Skeletal muscle satellite cell (primary cell): ENCODE measurements around the gene RAVER1.
A peak's percentile ranks its signal among the peaks of the same experiment; 100 is the strongest.

Source experiments
- H3K27me3 ChIP-seq: 2 replicates; pipeline ENCODE4 v1.7.0; 2013; ENCODE audit warnings: low read length; ENCODE audit not compliant: control insufficient read depth, insufficient read depth
- H3K36me3 ChIP-seq: 2 replicates; pipeline ENCODE4 v1.7.0; 2013; ENCODE audit warnings: mild to moderate bottlenecking, control low read depth, low read length; ENCODE audit not compliant: insufficient read depth
- H3K4me1 ChIP-seq: 2 replicates; pipeline ENCODE4 v1.7.0; 2013; ENCODE audit warnings: low read length; ENCODE audit not compliant: control insufficient read depth, insufficient read depth
- H3K4me2 ChIP-seq: 2 replicates; pipeline ENCODE4 v1.7.0; 2013; ENCODE audit warnings: mild to moderate bottlenecking, low read length
- H3K4me3 ChIP-seq: 2 replicates; pipeline ENCODE4 v1.7.0; 2013; ENCODE audit warnings: low read length
- H3K9ac ChIP-seq: 2 replicates; pipeline ENCODE4 v1.7.0; 2013; ENCODE audit warnings: mild to moderate bottlenecking, low read depth, low read length, moderate library complexity
- H3K9me3 ChIP-seq: replicated peaks from 2 replicates; pipeline ENCODE4 v1.7.0; 2013; ENCODE audit warnings: mild to moderate bottlenecking, control low read depth, low read length

The RAVER1 gene

GRCh38 chr19:10291554-10292205, 41.6 kb downstream of the RAVER1 start:
- H3K36me3 ChIP-seq, result no peaks in the 10 kb centered on the region
- H3K9me3 ChIP-seq, result no peaks in the 10 kb centered on the region
- H3K27me3 ChIP-seq, result peaks cover 92% of the 10 kb centered on the region
- H3K4me1 ChIP-seq, result peaks cover 52% of the 10 kb centered on the region
- peak overlapping the region; percentile 11 for H3K9ac ChIP-seq
- peak overlapping the region; percentile 68 for H3K4me3 ChIP-seq
- H3K4me2 ChIP-seq, result peak overlapping the region; percentile 93

- Histone ChIP-seq H3K4me2 (peak overlapping the region; percentile 93), H3K9ac (peak overlapping the region; percentile 11), H3K36me3 (no peaks in the 10 kb centered on the region), H3K4me1 (peaks cover 49% of the 10 kb centered on the region), H3K4me3 (peak overlapping the region; percentile 68), H3K27me3 (peaks cover 86% of the 10 kb centered on the region), H3K9me3 (no peaks in the 10 kb centered on the region)
Observed at GRCh38 chr19:10290876-10291553, 42.3 kb downstream of the RAVER1 start.

- H3K4me1 ChIP-seq, result peaks cover 43% of the 10 kb centered on the region
- H3K36me3 ChIP-seq, result no peaks in the 10 kb centered on the region
- H3K27me3 ChIP-seq, result peaks cover 80% of the 10 kb centered on the region
- peak overlapping the region; percentile 93 for H3K4me2 ChIP-seq
- H3K9ac ChIP-seq, result no peak overlapping the region
- H3K9me3 ChIP-seq, result no peaks in the 10 kb centered on the region
- peak overlapping the region; percentile 68 for H3K4me3 ChIP-seq
Observed at GRCh38 chr19:10290357-10290875, 42.9 kb downstream of the RAVER1 start.

- H3K36me3 ChIP-seq, result no peaks in the 10 kb centered on the region
- no peak within 1 kb of the TSS for H3K9ac ChIP-seq
- no peaks in the 10 kb centered on the region for H3K9me3 ChIP-seq
- H3K4me3 ChIP-seq, result peak within 1 kb of the TSS; percentile 68
- H3K4me2 ChIP-seq, result peak within 1 kb of the TSS; percentile 93
- H3K4me1 ChIP-seq, result peaks cover 39% of the 10 kb centered on the region
- H3K27me3 ChIP-seq, result peaks cover 74% of the 10 kb centered on the region
Observed at GRCh38 chr19:10289836-10290356, 43.4 kb downstream of the RAVER1 start, which contains the start of gene ICAM5. TSS of gene ICAM5 (plus strand) at chr19:10289952. CDS start at chr19:10290044, 92 bp downstream.

GRCh38 chr19:10289167-10289835, 44.0 kb downstream of the RAVER1 start:
- H3K9ac ChIP-seq, result no peak overlapping the region
- H3K4me2 ChIP-seq, result peak overlapping the region; percentile 93
- H3K4me3 ChIP-seq, result peak overlapping the region; percentile 36
- peaks cover 70% of the 10 kb centered on the region for H3K27me3 ChIP-seq
- H3K4me1 ChIP-seq, result peaks cover 39% of the 10 kb centered on the region
- H3K36me3 ChIP-seq, result no peaks in the 10 kb centered on the region
- no peaks in the 10 kb centered on the region for H3K9me3 ChIP-seq

- Histone ChIP-seq H3K9ac (no peak overlapping the region), H3K36me3 (no peaks in the 10 kb centered on the region), H3K4me3 (peak overlapping the region; percentile 36), H3K4me1 (peaks cover 39% of the 10 kb centered on the region), H3K9me3 (no peaks in the 10 kb centered on the region), H3K4me2 (peak overlapping the region; percentile 93), H3K27me3 (peaks cover 64% of the 10 kb centered on the region)
Observed at GRCh38 chr19:10288662-10289166, 44.6 kb downstream of the RAVER1 start.

- Histone ChIP-seq H3K27me3 (peaks cover 47% of the 10 kb centered on the region), H3K36me3 (no peaks in the 10 kb centered on the region), H3K4me1 (peaks cover 33% of the 10 kb centered on the region), H3K4me2 (no peak within 1 kb of the TSS), H3K4me3 (no peak within 1 kb of the TSS), H3K9ac (no peak within 1 kb of the TSS), H3K9me3 (no peaks in the 10 kb centered on the region)
Observed at GRCh38 chr19:10286803-10287737, 46.3 kb downstream of the RAVER1 start, which contains the start of gene ICAM4. TSS of gene ICAM4 (plus strand) at chr19:10286955. CDS start at chr19:10287013, 58 bp downstream.

GRCh38 chr19:10285393-10285792, 47.9 kb downstream of the RAVER1 start:
- Histone ChIP-seq H3K9ac (no peak overlapping the region), H3K27me3 (peaks cover 30% of the 10 kb centered on the region), H3K36me3 (no peaks in the 10 kb centered on the region), H3K4me3 (no peak overlapping the region), H3K4me1 (peaks cover 17% of the 10 kb centered on the region), H3K9me3 (no peaks in the 10 kb centered on the region), H3K4me2 (no peak overlapping the region)

GRCh38 chr19:10284960-10285278, 48.4 kb downstream of the RAVER1 start:
- Histone ChIP-seq H3K4me3 (no peak overlapping the region), H3K27me3 (peaks cover 26% of the 10 kb centered on the region), H3K9ac (no peak overlapping the region), H3K36me3 (no peaks in the 10 kb centered on the region), H3K4me2 (no peak overlapping the region), H3K4me1 (peaks cover 12% of the 10 kb centered on the region), H3K9me3 (no peaks in the 10 kb centered on the region)

- Histone ChIP-seq H3K27me3 (peaks cover 21% of the 10 kb centered on the region), H3K4me1 (peaks cover 7% of the 10 kb centered on the region), H3K36me3 (no peaks in the 10 kb centered on the region), H3K9ac (no peak overlapping the region), H3K4me2 (no peak overlapping the region), H3K4me3 (no peak overlapping the region), H3K9me3 (no peaks in the 10 kb centered on the region)
Observed at GRCh38 chr19:10284065-10284959, 49.0 kb downstream of the RAVER1 start.
